ENCODE results near the gene GMNC.

Gene GMNC

GRCh38 chr3:190847436-190847835, 15.1 kb downstream of the GMNC start:
- no peak for DNase-seq

GRCh38 chr3:190840146-190840545, 22.3 kb downstream of the GMNC start:
- DNase-seq, result no peak

- DNase-seq, result no peak
Measured at GRCh38 chr3:190831225-190831624, 31.3 kb downstream of the GMNC start.

- DNase-seq, result no peak
Measured at GRCh38 chr3:190830031-190830430, 32.5 kb downstream of the GMNC start.

GRCh38 chr3:190826018-190826417, 36.5 kb downstream of the GMNC start:
- DNase-seq, result no peak

- DNase-seq, result no peak
Measured at GRCh38 chr3:190825386-190826016, 37.0 kb downstream of the GMNC start.

- peak; percentile 41 for DNase-seq
Measured at GRCh38 chr3:190811775-190812480, 50.6 kb downstream of the GMNC start.

GRCh38 chr3:190810957-190811356, 51.5 kb downstream of the GMNC start:
- no peak for DNase-seq

- DNase-seq, result no peak
Measured at GRCh38 chr3:190809351-190809750, 53.1 kb downstream of the GMNC start.

GRCh38 chr3:190807719-190808375, 54.6 kb downstream of the GMNC start:
- DNase-seq, result no peak

Data from NCI-H1694 treated with DMSO at 0.1 percent for 48 hours (cell line).